Hematopoietic multipotent progenitor cell treated with erythropoietin and hydrocortisone succinate and interleukin-3 and kit ligand, for 6 days (in vitro differentiated cells): ENCODE results near the gene TMBIM6.
A peak's percentile ranks its signal among the peaks of the same experiment; 100 is the strongest.
"Not testable (repeated sequence)": the region's sequence is repeated elsewhere in the genome, so short reads cannot be mapped to it uniquely, and the experiment has no call there.

Experiments used
- DNase-seq: peaks from one replicate; pipeline ENCODE4 v3.0.0-alpha.2; 2015

TMBIM6 gene

DNA sequence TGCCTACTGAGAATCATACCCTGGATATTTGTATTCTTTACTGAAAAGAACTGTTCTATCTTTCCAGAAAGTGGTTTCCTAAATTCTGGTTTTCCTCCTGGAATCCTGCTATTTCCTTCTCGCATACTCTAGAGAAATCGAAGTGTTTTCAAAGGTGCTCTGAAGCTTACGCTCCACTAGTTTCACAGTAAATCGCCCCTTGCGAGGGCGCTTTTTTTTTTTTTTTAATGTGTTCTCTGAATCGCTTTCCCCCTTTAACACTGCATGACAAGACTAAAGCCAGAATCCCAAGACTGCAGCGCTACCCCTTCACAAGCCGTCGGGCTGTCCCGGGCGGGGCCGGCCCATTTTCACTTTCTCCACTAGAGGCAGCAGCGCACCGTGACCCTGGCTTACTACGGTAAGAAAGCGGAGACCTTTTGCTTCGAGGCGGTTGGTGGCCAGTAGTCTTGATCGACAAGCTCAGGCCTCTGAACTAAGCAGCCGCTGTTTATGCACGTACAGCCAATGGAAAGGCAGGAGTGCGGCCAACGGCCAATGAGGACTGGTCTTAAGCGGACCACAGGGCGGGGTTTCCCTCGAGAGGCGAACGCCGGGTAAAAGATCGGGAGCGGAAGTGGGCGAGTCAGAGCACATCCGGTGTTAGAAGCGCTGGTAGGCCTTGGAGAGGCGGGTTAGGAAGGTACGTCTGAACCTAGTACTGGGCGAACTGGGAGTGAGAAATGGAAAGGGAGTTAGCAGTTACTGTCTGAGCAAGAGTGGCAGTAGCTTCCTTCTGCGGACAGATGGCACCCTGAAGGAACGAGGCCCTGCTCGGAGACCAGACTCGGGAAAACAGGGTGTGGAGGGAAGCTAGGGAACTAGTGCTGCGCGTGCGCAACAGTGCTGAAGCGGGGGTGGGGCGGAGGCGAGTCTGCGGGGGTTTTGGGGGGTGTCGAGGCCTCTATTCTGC lies at the start of gene TMBIM6:
TMBIM6 (plus strand) TSS at position 628 of the 952 bp plus-strand sequence. CDS start 10,937 bp downstream, outside the sequence.
- DNase-seq = peak; percentile 100

- DNase-seq = no peak
Measured at GRCh38 chr12:49692851-49693250, 48.5 kb upstream of the TMBIM6 start.

GRCh38 chr12:49693931-49694444 lies 47.4 kb upstream of the TMBIM6 start:
- no peak for DNase-seq

- DNase-seq = no peak
Measured at GRCh38 chr12:49696723-49697122, 44.6 kb upstream of the TMBIM6 start.

DNA sequence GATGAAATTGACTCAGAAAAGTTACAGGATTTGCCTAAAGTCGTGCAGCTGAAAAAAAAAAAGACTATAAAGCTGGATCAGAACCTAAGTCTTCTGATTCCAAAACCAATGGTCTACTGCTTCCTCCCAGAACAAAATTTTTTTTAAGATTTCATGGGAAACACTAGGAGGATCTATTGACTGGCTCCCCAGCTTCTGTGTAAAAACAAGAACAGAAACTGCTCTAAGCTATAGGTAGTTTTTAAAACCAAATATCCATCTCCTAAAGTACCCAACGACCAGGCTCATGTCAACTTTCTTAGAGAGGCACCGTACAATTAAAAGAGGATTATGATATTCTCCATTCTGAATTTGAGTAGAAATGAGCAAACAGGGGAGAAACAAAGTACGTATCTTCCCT lies 43.5 kb upstream of the TMBIM6 start:
- no peak for DNase-seq

- DNase-seq = peak; percentile 66
Measured at GRCh38 chr12:49698619-49699545, 42.5 kb upstream of the TMBIM6 start.

GRCh38 chr12:49702009-49702408 lies 39.3 kb upstream of the TMBIM6 start:
- no peak for DNase-seq

DNA sequence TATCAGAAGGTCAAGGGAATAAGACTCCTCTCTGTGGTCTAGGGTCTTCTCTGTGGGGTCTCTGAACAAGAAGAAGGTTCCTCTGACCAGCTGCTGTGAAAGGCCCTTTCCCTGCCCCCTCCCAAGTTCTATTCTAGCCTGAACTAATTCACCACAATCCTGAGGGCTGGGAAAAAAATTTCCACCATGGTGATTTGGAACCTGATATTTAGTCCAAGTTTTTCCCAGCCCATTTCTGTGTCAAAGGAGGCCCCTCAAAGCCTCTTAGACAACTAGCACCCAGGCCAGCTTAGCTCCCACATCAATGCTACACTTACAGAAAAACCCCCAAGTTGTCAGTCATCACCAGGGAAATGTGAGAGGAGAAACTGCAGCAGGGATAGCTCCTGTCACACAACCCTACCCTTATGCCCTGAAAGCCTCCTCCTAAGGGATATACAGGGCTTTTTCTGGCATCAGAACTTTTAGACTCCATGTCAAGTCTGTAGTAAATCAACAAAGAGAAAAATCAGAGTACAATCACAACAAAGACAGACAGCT lies 38.6 kb upstream of the TMBIM6 start:
- no peak for DNase-seq

DNA sequence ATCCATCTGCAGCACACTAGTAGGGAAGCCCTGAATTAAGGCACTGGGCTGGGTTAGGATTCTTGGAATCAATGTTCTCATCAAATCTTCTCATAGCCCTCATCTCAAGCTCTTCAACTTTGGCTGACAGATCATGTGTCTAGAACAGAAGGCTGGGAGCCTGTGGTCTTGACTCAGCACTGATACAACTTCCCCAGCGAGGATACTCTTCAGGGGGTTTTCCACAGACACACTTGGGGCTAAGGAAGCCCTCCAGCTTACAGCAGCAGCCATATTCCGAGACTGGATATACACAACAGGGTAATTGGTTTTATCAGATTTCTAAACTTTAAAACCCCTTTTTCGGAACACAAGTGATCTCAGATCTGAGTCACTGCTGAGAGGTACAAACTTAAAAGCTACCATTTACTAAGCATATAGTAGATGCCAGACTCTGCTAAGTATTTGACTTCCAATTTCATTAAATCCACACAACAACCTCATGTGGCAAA lies 37.7 kb upstream of the TMBIM6 start:
- peak; percentile 54 for DNase-seq

GRCh38 chr12:49705479-49706134 lies 35.8 kb upstream of the TMBIM6 start:
- DNase-seq = no peak

- peak; percentile 27 for DNase-seq
Measured at GRCh38 chr12:49706351-49707127, 34.8 kb upstream of the TMBIM6 start.

DNA sequence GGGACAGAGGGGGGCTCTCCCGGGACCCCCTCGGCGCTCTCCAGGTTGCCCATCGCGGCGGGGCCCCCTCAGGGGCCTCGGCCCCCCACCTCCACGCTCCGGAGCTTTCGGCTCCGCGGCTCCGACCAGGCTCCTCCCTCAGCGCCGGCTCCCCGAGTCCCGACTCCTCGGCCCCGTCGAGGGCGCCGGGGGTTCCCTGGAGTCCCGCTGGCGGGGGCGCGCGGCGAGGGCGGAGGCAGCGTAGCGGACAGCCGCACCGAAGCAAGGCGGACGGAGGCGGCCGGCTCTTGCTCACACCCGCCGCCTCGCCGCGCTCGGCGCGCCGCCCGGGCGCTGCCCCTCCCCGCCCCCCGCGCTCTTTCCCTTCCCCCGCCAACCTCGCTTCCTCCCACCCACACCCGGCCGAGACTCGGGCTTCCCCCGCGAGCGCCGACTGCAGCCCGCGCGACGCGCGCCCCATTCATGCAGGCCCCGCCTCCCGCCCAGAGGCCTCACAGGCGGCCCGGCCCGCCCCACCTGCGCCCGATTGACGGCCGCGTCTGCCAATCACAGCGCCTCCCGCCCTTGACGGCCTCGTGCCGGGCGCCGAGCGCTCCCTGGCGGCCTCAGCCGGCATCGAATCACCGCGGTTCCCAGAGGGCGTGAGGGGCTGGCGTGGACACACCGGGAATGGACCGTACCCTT lies 34.1 kb upstream of the TMBIM6 start, which contains the start of gene FMNL3:
FMNL3 (minus strand) TSS at position 278 of the 684 bp plus-strand sequence; CDS start at position 53, 225 bp downstream.
- peak; percentile 96 for DNase-seq

DNA sequence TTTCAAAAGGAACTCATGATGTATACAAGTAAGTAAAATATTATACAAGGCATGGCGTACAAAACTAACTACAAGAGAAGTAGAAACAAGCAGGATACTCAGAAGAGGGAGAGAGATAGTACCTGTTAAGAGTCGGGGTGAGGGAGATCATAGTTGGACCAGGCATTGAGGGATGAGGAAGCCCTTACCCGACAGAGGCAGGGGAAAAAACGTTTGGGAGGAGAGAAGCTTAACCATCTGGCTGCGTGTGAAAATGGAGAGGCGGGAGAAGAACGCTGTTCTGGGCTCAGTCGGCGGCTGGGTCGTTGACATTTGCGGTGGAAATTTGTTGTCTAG lies 33.6 kb upstream of the TMBIM6 start:
- DNase-seq = no peak

- no peak for DNase-seq
Measured at GRCh38 chr12:49708851-49709250, 32.5 kb upstream of the TMBIM6 start.

DNA sequence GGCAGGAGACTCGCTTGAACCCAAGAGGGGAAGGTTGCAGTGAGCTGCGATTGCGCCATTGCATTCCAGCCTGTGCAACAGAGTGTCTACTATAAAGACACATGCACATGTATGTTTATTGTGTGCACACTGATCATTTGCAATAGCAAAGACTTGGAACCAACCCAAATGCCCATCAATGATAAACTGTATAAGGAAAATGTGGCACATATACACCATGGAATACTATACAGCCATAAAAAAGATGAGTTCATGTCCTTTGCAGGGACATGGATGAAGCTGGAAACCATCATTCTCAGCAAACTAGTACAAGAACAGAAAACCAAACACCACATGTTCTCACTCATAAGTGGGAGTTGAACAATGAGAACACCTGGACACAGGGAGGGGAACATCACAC lies 27.4 kb upstream of the TMBIM6 start:
- not testable (repeated sequence) for DNase-seq

DNA sequence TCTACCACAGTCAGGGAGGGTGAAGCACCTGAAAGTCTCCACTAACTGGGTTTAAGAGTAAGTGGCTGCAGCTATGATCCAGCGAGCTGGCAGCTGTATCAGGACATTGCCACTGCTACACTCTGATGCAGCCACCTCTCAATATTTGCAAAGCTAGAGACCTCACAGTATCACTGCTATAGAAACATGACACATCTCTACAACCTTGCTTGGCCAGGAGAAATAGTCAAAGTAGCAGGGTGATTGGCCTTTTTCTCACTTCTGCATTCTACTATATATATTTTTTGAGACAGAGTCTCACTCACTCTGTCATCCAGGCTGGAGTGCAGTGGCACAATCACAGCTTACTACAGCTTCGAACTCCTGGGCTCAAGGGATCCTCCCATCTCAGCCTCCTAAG lies 24.8 kb upstream of the TMBIM6 start:
- no peak for DNase-seq

DNA sequence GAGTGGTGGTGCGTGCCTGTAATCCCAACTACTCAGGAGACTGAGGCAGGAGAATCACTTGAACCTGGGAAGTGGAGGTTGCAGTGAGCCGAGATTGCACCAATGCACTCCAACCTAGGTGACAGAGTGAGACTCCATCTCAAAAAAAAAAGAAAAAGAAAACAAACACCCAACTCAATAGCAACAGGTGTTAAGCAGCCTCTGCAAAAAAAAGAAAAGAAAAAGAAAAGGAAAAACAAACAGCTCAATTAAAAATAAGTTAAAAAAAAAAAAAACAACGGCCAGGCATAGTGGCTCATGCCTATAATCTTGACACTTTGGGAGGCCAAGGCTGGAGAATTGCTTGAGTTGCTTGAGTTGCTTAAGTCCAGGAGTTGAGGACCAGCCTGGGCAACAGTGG lies 23.6 kb upstream of the TMBIM6 start:
- not testable (repeated sequence) for DNase-seq

DNA sequence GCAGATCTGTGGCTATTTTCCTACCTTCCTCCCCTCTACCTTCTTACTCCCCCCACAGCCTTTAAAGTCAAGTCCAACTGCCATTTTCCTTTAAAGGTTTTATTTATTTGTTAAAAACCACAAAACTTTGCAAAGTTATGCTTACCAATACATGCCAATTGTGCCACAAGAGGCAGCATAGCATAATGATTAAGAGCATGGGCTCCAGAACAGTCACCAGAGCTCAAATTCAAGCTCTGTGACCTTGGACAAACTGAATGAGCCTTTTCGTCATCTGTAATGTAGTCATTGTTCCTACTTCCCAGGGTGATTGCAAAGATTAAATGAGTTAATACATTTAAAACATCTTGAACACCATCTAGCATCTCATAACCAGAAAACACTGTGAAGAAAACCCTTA lies 21.1 kb upstream of the TMBIM6 start:
- DNase-seq = peak; percentile 33

DNA sequence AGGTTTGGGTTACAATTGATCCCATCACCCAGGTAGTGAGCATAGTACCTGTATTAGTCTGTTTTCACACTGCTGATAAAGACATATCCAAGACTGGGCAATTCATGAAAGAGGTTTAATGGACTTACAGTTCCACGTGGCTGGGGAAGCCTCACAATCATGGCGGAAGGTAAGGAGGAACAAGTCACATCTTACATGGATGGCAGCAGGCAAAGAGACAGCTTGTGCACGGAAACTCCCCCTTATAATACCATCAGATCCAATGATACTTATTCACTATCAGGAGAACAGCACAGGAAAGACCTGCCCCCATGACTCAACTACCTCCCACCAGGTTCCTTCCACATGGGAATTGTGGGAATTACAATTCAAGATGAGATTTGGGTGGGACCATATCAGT lies 20.0 kb upstream of the TMBIM6 start:
- not testable (repeated sequence) for DNase-seq

GRCh38 chr12:49728446-49728845 lies 12.9 kb upstream of the TMBIM6 start:
- DNase-seq = no peak

DNA sequence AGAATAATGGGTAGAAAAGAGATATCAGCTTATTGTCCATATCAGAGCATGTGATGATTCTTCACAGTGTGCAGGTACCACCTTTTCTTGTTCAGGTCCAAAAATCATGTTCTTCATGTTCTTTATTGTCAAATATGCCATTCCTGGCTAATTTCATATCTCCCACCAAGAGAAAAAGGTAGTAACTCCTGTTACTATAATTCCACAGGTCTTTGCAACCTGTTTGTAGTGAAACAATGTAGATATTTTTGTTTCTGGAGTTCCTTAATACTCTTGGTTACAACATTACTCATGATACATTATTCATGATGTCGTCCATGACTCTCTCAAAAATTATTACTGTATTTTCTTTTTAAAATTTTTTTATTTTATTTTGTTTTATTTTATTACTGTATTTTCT lies 11.3 kb upstream of the TMBIM6 start:
- no peak for DNase-seq
